Ishikawa (cell line): ENCODE results near the gene AFF2.

Experiments
- EGR1 ChIP-seq: IDR thresholded peaks from 2 replicates; pipeline ENCODE4 v1.6.1; 2012
- EP300 ChIP-seq: IDR thresholded peaks from 2 replicates; pipeline ENCODE4 v1.6.1; 2012; ENCODE audit warnings: borderline replicate concordance
- RAD21 ChIP-seq: IDR thresholded peaks from 2 replicates; pipeline ENCODE4 v1.6.1; 2012; ENCODE audit warnings: low read depth
- TAF1 ChIP-seq: IDR thresholded peaks from 2 replicates; pipeline ENCODE4 v1.6.1; 2012; ENCODE audit warnings: low read depth, mild to moderate bottlenecking
- TCF12 ChIP-seq: IDR thresholded peaks from 2 replicates; pipeline ENCODE4 v1.6.1; 2012; ENCODE audit warnings: low read depth
- YY1 ChIP-seq: IDR thresholded peaks from 2 replicates; pipeline ENCODE4 v1.6.1; 2012; ENCODE audit warnings: low read depth

DNA sequence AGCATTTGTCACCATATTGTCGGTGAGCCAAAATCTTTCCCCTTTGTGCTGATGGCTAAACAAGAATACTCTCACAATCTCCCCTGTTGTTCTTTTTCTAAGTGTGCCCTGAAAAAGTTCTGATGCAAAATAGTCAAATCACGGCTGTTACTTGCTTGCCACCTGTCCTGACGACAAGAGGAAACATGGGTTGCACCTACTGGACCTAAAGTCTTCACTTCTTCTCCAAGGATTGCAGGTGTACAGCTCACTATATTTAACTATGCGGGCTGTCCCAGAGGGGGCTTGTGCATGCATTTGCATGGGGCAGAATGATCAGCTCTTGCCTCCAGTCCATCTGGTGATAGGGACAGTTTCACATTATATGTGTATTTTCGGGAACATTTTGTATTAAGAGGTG, 21.6 kb downstream of the AFF2 start:
- no peak for TF ChIP-seq EGR1
- no peak for TF ChIP-seq EP300
- no peak for TF ChIP-seq TCF12
- no peak for TF ChIP-seq RAD21
- no peak for TF ChIP-seq TAF1
- TF ChIP-seq YY1, result no peak
